Natural killer cell (primary cell): Measurements from ENCODE around the gene APRT. TPM values are rescaled to one million over a fixed set of nuclear protein-coding genes. Genes with fewer than 3 reads are reported as not detected.

Experiments used
- ATAC-seq, 3 donors: fragments of 150-1000 bp in 2 of 3; fragments of 200-7000 bp in 1 of 3; cut with Tn5 transposase; 1 replicate in 1 of 3; 2 replicates in 2 of 3; pipeline ENCODE4 v1.10.0; 2021; ENCODE audit warnings: mild to moderate bottlenecking in 2 of 3, moderate library complexity in 2 of 3
- DNase-seq, 2 donors: peaks; one replicate each; pipeline versions ENCODE4 v3.0.0 to v3.0.0-alpha.2; 2013 to 2021; ENCODE audit warnings: mixed read lengths in 1 of 2
- H3K27ac ChIP-seq: one replicate; pipeline ENCODE4 v1.5.1; 2013; ENCODE audit warnings: mild to moderate bottlenecking, low read length
- H3K27me3 ChIP-seq: one replicate; pipeline ENCODE4 v1.6.1; 2013; ENCODE audit warnings: low read length; ENCODE audit not compliant: control insufficient read depth, insufficient read depth
- H3K36me3 ChIP-seq: one replicate; pipeline ENCODE4 v1.6.1; 2013; ENCODE audit warnings: low read length; ENCODE audit not compliant: control insufficient read depth, insufficient read depth
- H3K4me1 ChIP-seq: one replicate; pipeline ENCODE4 v1.6.1; 2013; ENCODE audit warnings: low read length; ENCODE audit not compliant: control insufficient read depth, insufficient read depth
- H3K4me3 ChIP-seq: one replicate; pipeline ENCODE4 v1.5.1; 2013; ENCODE audit warnings: low read length
- H3K9me3 ChIP-seq: one replicate; pipeline ENCODE4 v1.6.1; 2013; ENCODE audit warnings: low read length; ENCODE audit not compliant: control insufficient read depth, insufficient read depth
- H3K27ac Mint-ChIP-seq, 2 donors: one replicate each; pipeline ENCODE4 v1.8.0; 2022; ENCODE audit warnings: mild to moderate bottlenecking in 2 of 2, mixed read lengths in 2 of 2, moderate library complexity in 1 of 2
- H3K27me3 Mint-ChIP-seq, 2 donors: one replicate each; pipeline ENCODE4 v1.8.0; 2022; ENCODE audit warnings: low read depth in 2 of 2, mixed read lengths in 2 of 2
- H3K36me3 Mint-ChIP-seq: one replicate; pipeline ENCODE4 v1.8.0; 2022; ENCODE audit warnings: mixed read lengths
- H3K4me1 Mint-ChIP-seq, 2 donors: one replicate each; pipeline ENCODE4 v1.8.0; 2022; ENCODE audit warnings: mixed read lengths in 2 of 2
- H3K4me3 Mint-ChIP-seq: one replicate; pipeline ENCODE4 v1.8.0; 2022; ENCODE audit warnings: mild to moderate bottlenecking, moderate library complexity, mixed read lengths
- H3K9me3 Mint-ChIP-seq, 2 donors: one replicate each; pipeline ENCODE4 v1.8.0; 2022; ENCODE audit warnings: mixed read lengths in 2 of 2
- WGBS: methylation state at CpG from one replicate; pipeline ENCODE4 v1.1.7; 2013; ENCODE audit warnings: missing lambda C conversion rate; ENCODE audit not compliant: insufficient coverage; 5-methylcytosine and 5-hydroxymethylcytosine counted together
- intact Hi-C: fragments of 100-400 bp; cut with micrococcal nuclease; formaldehyde crosslinking; loops from one replicate; pipeline ENCODE4 v1.14.2; 2022
- total RNA-seq, 4 donors: library from RNA; stranded (reverse); fragments of 120-200 nt in 1 of 4; gene quantifications; one replicate each; pipeline versions ENCODE4 v1.2.3 to v1.2.4, GENCODE V29; 2013 to 2022
- TF ChIP-seq, protein P1 (sequence below): fragments of 200-600 bp; IDR thresholded peaks from one replicate; pipeline ENCODE4 v1.8.0; 2022; ENCODE audit warnings: antibody characterized with exemption

The APRT gene
- total RNA-seq, 3 donors from 2014 or later (not counting 1 experiment from before 2014, with no cell fraction given), result 118 to 123 (median 120) TPM

DNA sequence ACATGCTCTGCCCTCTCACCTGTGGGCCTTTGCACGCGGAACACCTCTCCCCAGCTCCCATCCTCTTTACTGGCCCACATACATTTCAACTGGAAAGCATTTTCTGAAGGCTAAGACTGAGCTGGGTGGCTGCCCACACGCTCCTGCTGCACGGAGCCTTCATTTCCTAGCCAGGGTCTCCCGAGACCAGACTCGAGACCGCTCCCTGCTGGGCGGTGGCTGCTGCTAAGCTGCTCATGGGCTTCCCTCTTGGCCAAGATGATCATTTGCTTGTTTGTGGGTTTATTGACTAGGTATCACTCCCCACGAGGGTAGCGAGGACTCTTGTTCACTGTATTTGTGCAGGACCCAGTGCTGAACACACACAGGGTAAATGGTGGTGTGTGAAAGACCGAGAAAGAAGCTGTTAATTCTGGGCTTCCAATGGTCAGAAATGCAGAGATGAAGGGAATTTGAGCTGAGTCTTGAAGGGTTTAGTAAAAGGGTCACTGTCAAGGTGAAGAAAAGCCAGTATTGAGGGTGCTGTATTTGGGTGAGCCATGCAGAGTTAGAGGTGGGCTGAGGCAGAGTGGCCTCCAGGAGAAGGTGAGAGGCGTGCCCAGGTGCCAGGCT lies 46.1 kb upstream of the APRT start:
- ATAC-seq (peak; percentile 28 to 37 (median 36)), DNase-seq (peak; percentile 54 to 85)
- Histone ChIP-seq H3K27ac (no peak overlapping the region), H3K9me3 (no peaks in the 10 kb centered on the region), H3K27me3 (no peaks in the 10 kb centered on the region), H3K36me3 (peaks cover 22% of the 10 kb centered on the region), H3K4me3 (peak overlapping the region; percentile 97), H3K4me1 (peaks cover 43% of the 10 kb centered on the region)
- TF ChIP-seq, protein P1, sequence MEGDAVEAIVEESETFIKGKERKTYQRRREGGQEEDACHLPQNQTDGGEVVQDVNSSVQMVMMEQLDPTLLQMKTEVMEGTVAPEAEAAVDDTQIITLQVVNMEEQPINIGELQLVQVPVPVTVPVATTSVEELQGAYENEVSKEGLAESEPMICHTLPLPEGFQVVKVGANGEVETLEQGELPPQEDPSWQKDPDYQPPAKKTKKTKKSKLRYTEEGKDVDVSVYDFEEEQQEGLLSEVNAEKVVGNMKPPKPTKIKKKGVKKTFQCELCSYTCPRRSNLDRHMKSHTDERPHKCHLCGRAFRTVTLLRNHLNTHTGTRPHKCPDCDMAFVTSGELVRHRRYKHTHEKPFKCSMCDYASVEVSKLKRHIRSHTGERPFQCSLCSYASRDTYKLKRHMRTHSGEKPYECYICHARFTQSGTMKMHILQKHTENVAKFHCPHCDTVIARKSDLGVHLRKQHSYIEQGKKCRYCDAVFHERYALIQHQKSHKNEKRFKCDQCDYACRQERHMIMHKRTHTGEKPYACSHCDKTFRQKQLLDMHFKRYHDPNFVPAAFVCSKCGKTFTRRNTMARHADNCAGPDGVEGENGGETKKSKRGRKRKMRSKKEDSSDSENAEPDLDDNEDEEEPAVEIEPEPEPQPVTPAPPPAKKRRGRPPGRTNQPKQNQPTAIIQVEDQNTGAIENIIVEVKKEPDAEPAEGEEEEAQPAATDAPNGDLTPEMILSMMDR, result peak; percentile 63
- no peaks in the 10 kb centered on the region for H3K36me3 Mint-ChIP-seq
- H3K4me1 Mint-ChIP-seq, result peaks cover 18 to 27% of the 10 kb centered on the region in 2 donors
- H3K27me3 Mint-ChIP-seq, result no peaks in the 10 kb centered on the region
- intact Hi-C loops, result loop anchor here (2.0 to 5.0 kb wide), 3 partner anchors 45 to 299 kb away; no protein-coding TSS in a partner anchor
- peak overlapping the region; percentile 91 to 93 for H3K27ac Mint-ChIP-seq
- H3K4me3 Mint-ChIP-seq, result peak overlapping the region; percentile 97
- 15% methylated on average over 12 of the region's 12 CpGs for WGBS
- no peaks in the 10 kb centered on the region for H3K9me3 Mint-ChIP-seq

DNA sequence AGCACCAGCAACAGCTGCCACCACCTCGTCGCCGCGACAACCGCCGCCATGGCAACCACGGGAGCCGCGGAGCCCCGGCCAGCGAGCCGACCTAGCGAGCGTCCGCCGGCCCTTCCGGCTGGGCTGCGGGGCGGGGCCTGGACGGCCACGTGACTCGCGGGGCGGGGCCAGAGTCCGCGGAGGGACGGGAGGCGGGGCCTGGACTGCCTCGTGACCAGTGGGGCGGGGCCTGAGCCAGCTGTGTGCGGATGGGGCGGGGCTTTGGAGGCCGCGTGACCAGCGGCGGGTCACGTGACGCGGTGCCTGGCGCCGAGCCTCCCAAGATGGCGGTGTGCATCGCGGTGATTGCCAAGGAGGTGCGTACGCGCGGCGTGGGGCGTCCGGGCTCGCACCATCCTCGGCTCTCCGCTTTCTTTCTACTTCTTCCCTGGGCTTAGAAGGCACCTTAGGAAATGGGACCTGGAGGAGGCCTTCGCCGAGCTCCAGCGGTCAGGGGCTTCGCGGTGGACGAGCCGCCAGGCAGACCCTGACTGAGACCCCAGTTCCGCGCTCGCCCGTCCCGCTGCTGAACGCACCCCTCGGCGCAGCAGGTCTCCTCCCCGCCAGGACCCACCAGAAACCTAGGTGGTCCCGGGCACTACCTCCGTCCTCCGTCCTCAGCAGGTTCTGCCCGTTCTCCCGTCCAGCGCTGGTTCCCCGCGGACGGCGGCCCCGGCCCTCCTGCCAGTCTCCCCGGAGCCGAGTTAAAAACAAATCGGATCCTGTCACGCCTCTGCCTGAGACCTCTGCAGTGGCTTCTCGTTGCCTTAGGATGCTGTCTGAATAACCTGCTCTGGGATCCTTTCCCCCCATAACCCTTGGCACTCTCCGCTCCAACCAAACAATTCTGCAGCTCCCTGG lies 45.4 kb upstream of the APRT start, which contains the start of the genes GALNS and TRAPPC2L:
GALNS (minus strand) TSS at position 120 of the 900 bp plus-strand sequence; CDS start at position 50, 70 bp downstream.
TRAPPC2L (plus strand) TSS at position 300 of the 900 bp plus-strand sequence; CDS start at position 324, 24 bp downstream.
- DNase-seq (peak; percentile 99 to 100), ATAC-seq (peak; percentile 90 to 98 (median 92))
- Histone ChIP-seq H3K36me3 (peaks cover 22% of the 10 kb centered on the region), H3K4me1 (peaks cover 43% of the 10 kb centered on the region), H3K4me3 (peak within 1 kb of the TSS; percentile 97), H3K9me3 (no peaks in the 10 kb centered on the region), H3K27ac (peak within 1 kb of the TSS; percentile 68), H3K27me3 (no peaks in the 10 kb centered on the region)
- Mint-ChIP-seq H3K4me3 (peak within 1 kb of the TSS; percentile 97), H3K9me3 (no peaks in the 10 kb centered on the region), H3K27ac (peak within 1 kb of the TSS; percentile 91 to 93), H3K27me3 (no peaks in the 10 kb centered on the region), H3K36me3 (no peaks in the 10 kb centered on the region), H3K4me1 (peaks cover 23 to 33% of the 10 kb centered on the region in 2 donors)
- intact Hi-C loops, result loop anchor here (2.0 to 5.0 kb wide), 2 partner anchors 44 to 120 kb away; no protein-coding TSS in a partner anchor
- TF ChIP-seq, protein P1, result no peak
- WGBS, result under 1% methylated on average over 87 of the region's 87 CpGs

DNA sequence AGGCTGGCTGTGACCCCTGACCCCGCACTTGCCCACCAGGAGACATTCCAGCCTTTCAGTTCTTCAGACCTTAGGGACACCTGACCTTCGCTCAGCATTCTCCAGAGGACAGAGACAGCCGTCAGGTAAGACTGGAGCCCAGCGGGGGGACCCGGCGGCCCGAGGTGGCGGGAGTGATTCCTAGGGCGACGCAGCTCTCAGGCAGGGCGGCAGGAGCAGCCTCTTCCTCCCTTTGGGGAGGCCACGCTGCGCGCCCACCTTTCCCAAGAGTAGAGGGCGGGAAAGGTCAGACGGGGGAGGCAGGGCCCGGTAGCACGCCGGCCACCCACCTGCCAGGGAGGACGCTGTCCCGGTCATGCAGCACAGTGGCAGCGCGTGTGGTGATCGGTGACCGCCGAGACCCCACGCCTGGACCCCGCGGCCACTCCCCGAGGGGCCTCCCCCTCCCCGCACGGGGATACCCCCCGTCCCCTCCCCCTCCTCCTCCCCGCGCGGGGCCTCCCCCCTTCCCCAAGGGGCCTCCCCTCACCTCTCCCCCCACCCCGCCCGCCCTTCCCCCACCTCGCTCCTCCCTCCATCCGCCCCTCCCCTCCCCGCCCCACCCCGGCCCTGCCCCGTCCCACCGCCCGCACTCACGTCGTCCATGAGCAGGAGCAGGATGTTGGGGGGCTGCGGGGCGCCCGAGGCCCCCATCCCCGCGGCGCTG lies 44.5 kb upstream of the APRT start:
- Mint-ChIP-seq H3K9me3 (no peaks in the 10 kb centered on the region), H3K36me3 (no peaks in the 10 kb centered on the region), H3K27me3 (no peaks in the 10 kb centered on the region), H3K4me3 (peak overlapping the region; percentile 97), H3K27ac (peak overlapping the region; percentile 91 to 93), H3K4me1 (peaks cover 25 to 36% of the 10 kb centered on the region in 2 donors)
- ATAC-seq (peak; percentile 35 to 49 (median 40)), DNase-seq (no peak)
- Histone ChIP-seq H3K27ac (peak overlapping the region; percentile 43), H3K36me3 (peaks cover 22% of the 10 kb centered on the region), H3K4me3 (peak overlapping the region; percentile 23), H3K4me1 (peaks cover 43% of the 10 kb centered on the region), H3K9me3 (no peaks in the 10 kb centered on the region), H3K27me3 (no peaks in the 10 kb centered on the region)
- TF ChIP-seq, protein P1, result no peak
- intact Hi-C loops, result loop anchor here (2.0 to 5.0 kb wide), 2 partner anchors 43 to 119 kb away; no protein-coding TSS in a partner anchor
- 33% methylated on average over 41 of the region's 53 CpGs for WGBS
